ENCODE measurements around the gene ISYNA1.
"Not testable (repeated sequence)": the region's sequence is repeated elsewhere in the genome, so short reads cannot be mapped to it uniquely, and the experiment has no call there.

ISYNA1 gene

GRCh38 chr19:18408053-18408476, 29.9 kb downstream of the ISYNA1 start:
- Histone ChIP-seq H3K4me3 (ENCODE audit: low read depth in 1 of 2, low read length in 2 of 2) (no peak overlapping the region), H3K27ac (ENCODE audit: low read length) (no peak overlapping the region), H3K4me1 (ENCODE audit: control insufficient read depth in 1 of 2, insufficient read depth in 2 of 2, low read length in 2 of 2) (no peaks in the 10 kb centered on the region), H3K27me3 (ENCODE audit: low read depth, low read length) (no peaks in the 10 kb centered on the region), H3K9me3 (ENCODE audit: control insufficient read depth in 1 of 2, low read length in 2 of 2) (no peaks in the 10 kb centered on the region), H3K36me3 (ENCODE audit: control insufficient read depth in 1 of 2, insufficient read depth in 2 of 2, low read length in 2 of 2) (no peaks in the 10 kb centered on the region)

GRCh38 chr19:18406749-18407148, 31.2 kb downstream of the ISYNA1 start:
- H3K27me3 ChIP-seq (ENCODE audit: low read depth, low read length) = no peaks in the 10 kb centered on the region
- peaks cover 0 to 5% of the 10 kb centered on the region in 2 donors for H3K4me1 ChIP-seq (ENCODE audit: control insufficient read depth in 1 of 2, insufficient read depth in 2 of 2, low read length in 2 of 2)
- no peak overlapping the region for H3K4me3 ChIP-seq (ENCODE audit: low read depth in 1 of 2, low read length in 2 of 2)
- no peaks in the 10 kb centered on the region for H3K36me3 ChIP-seq (ENCODE audit: control insufficient read depth in 1 of 2, insufficient read depth in 2 of 2, low read length in 2 of 2)
- H3K27ac ChIP-seq (ENCODE audit: low read length) = no peak overlapping the region
- no peaks in the 10 kb centered on the region for H3K9me3 ChIP-seq (ENCODE audit: control insufficient read depth in 1 of 2, low read length in 2 of 2)

GRCh38 chr19:18405754-18406153, 32.2 kb downstream of the ISYNA1 start:
- not testable (repeated sequence) for H3K4me1 ChIP-seq (ENCODE audit: control insufficient read depth in 1 of 2, insufficient read depth in 2 of 2, low read length in 2 of 2)

DNA sequence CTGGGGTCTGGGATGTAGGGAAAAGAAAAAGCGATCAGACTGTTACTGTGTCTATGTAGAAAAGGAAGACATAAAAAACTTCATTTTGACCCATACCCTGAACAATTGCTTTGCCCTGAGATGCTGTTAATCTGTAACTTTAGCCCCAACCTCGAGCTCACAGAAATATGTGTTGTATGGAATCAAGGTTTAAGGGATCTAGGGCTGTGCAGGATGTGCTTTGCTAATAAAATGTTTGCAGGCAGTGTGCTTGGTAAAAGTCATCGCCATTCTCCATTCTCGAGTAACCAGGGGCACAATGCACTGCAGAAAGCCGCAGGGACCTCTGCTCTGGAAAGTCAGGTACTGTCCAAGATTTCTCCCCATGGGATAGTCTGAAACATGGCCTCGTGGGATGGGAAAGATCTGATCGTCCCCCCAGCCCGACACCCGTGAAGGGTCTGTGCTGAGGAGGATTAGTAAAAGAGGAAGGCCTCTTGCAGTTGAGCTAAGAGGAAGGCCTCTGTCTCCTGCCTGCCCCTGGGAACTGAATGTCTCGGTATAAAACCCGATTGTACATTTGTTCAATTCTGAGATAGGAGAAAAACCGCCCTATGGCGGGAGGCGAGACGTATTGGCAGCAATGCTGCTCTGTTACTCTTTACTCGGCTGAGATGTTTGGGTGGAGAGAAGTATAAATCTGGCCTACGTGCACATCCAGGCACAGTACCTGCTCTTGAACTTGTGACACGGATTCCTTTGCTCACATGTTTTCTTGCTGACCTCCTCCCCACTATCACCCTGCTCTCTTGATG, 35.3 kb downstream of the ISYNA1 start:
- H3K36me3 ChIP-seq (ENCODE audit: control insufficient read depth in 1 of 2, insufficient read depth in 2 of 2, low read length in 2 of 2); H3K27me3 ChIP-seq (ENCODE audit: low read depth, low read length); H3K9me3 ChIP-seq (ENCODE audit: control insufficient read depth in 1 of 2, low read length in 2 of 2); H3K4me1 ChIP-seq (ENCODE audit: control insufficient read depth in 1 of 2, insufficient read depth in 2 of 2, low read length in 2 of 2); H3K27ac ChIP-seq (ENCODE audit: low read length); H3K4me3 ChIP-seq (ENCODE audit: low read depth in 1 of 2, low read length in 2 of 2): not testable (repeated sequence)

More at GRCh38 chr19:18405754-18406153, 32.2 kb downstream of the ISYNA1 start:
- H3K27ac ChIP-seq (ENCODE audit: low read length); H3K27me3 ChIP-seq (ENCODE audit: low read depth, low read length); H3K36me3 ChIP-seq (ENCODE audit: control insufficient read depth in 1 of 2, insufficient read depth in 2 of 2, low read length in 2 of 2); H3K4me3 ChIP-seq (ENCODE audit: low read depth in 1 of 2, low read length in 2 of 2); H3K9me3 ChIP-seq (ENCODE audit: control insufficient read depth in 1 of 2, low read length in 2 of 2): not testable (repeated sequence)

GRCh38 chr19:18401580-18402112, 36.3 kb downstream of the ISYNA1 start:
- no peak overlapping the region for H3K27ac ChIP-seq (ENCODE audit: low read length)
- H3K4me3 ChIP-seq (ENCODE audit: low read depth in 1 of 2, low read length in 2 of 2) = no peak overlapping the region
- H3K27me3 ChIP-seq (ENCODE audit: low read depth, low read length) = no peaks in the 10 kb centered on the region
- H3K36me3 ChIP-seq (ENCODE audit: control insufficient read depth in 1 of 2, insufficient read depth in 2 of 2, low read length in 2 of 2) = no peaks in the 10 kb centered on the region
- peaks cover 0 to 10% of the 10 kb centered on the region in 2 donors for H3K4me1 ChIP-seq (ENCODE audit: control insufficient read depth in 1 of 2, insufficient read depth in 2 of 2, low read length in 2 of 2)
- H3K9me3 ChIP-seq (ENCODE audit: control insufficient read depth in 1 of 2, low read length in 2 of 2) = no peaks in the 10 kb centered on the region

GRCh38 chr19:18399008-18399407, 38.9 kb downstream of the ISYNA1 start:
- H3K4me1 ChIP-seq (ENCODE audit: control insufficient read depth in 1 of 2, insufficient read depth in 2 of 2, low read length in 2 of 2) = peaks cover 0 to 10% of the 10 kb centered on the region in 2 donors
- no peaks in the 10 kb centered on the region for H3K9me3 ChIP-seq (ENCODE audit: control insufficient read depth in 1 of 2, low read length in 2 of 2)
- H3K36me3 ChIP-seq (ENCODE audit: control insufficient read depth in 1 of 2, insufficient read depth in 2 of 2, low read length in 2 of 2) = no peaks in the 10 kb centered on the region
- no peaks in the 10 kb centered on the region for H3K27me3 ChIP-seq (ENCODE audit: low read depth, low read length)
- H3K4me3 ChIP-seq (ENCODE audit: low read depth in 1 of 2, low read length in 2 of 2) = no peak overlapping the region
- H3K27ac ChIP-seq (ENCODE audit: low read length) = no peak overlapping the region

DNA sequence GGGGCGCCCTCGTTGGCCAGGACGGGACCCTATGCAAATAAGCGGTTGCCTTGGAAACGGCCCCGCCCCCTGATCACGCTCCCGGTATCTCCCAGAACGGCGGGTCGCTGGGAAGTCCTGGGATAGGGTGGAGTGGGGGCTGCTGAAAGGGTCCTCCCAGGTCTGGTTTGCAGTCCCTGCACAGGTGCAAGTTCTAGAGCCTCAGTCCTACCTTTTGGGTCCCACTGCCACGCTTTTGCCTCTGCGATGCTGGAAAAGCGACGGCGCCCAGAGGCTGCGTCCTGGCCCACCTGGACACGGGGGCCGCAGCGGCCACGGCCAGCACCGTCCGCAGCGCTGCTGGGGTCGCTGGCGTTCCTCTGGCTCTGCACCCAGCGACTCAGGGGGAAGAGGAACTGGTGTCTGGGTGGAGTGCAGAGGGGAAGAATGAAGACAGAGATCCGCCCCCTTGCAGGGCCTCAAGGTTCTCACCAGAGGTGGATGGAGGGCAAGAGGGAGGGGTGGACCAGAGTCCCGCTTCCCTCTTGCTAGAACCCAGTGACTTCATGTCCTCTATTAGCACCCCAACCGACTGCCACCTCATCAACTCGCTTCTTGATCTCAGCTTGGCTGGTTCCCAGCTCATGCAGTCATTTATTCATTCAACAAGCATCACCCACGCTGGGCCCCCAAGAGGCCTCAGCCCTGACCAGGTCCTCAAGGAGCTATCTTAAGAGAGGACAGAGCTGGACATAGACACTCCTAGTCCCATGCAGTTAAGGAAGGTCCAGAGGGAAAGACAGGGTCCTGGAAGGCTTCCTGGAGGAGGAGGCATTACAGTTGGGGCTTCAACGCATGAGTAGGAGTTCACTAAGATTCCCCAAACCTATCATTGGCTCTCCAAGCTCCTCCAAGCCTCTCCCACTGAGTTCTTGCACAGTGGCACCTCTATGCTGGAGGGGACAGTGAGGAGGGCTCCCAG, 40.4 kb downstream of the ISYNA1 start, which contains the start of gene LRRC25:
LRRC25 (minus strand) TSS at position 381 of the 961 bp plus-strand sequence. CDS start 659 bp downstream, outside the sequence.
- Histone ChIP-seq H3K9me3 (ENCODE audit: control insufficient read depth in 1 of 2, low read length in 2 of 2) (no peaks in the 10 kb centered on the region), H3K4me1 (ENCODE audit: control insufficient read depth in 1 of 2, insufficient read depth in 2 of 2, low read length in 2 of 2) (peaks cover 0 to 10% of the 10 kb centered on the region in 2 donors), H3K27ac (ENCODE audit: low read length) (peak within 1 kb of the TSS; percentile 18)

DNA sequence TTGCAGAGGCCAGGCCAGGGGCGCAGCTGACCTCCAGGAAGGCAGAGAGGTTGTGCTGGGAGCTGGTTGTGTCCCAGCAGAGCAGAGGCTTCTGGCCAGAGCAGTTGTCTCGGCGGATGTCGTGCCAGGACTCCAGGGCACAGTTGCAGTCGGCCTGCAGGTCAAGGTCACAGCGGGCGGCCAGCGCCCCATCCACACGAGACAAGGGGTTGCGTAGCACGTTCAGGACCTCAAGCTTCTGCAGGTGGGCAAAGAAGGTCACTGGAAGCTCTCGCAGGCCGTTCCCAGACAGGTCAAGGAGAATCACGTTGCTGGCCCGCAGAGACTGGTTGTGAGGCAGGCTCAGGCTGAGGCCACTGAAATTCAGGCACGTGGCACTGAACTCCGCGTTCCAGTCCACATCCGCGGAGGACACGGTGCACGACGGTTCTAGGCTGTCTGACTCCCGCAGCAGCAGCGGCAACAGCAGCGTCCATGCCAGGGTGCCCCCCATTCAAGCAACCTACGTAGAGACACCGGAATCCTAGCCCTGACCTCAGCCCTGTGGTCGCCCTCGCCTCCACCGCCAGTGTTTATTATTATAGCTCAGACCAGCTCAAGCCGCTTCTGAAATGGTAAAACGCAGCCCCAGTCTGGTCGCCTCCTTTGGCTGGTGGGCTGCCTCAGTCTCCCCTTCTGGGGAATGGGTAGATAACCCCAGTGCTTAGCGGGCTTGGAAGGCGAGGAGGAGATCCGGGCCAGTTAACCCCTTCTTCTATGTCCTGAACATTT, 41.3 kb downstream of the ISYNA1 start:
- peaks cover 0 to 6% of the 10 kb centered on the region in 2 donors for H3K4me1 ChIP-seq (ENCODE audit: control insufficient read depth in 1 of 2, insufficient read depth in 2 of 2, low read length in 2 of 2)
- no peaks in the 10 kb centered on the region for H3K36me3 ChIP-seq (ENCODE audit: control insufficient read depth in 1 of 2, insufficient read depth in 2 of 2, low read length in 2 of 2)
- H3K4me3 ChIP-seq (ENCODE audit: low read depth in 1 of 2, low read length in 2 of 2) = peak overlapping the region; percentile 42 to 54
- no peaks in the 10 kb centered on the region for H3K9me3 ChIP-seq (ENCODE audit: control insufficient read depth in 1 of 2, low read length in 2 of 2)
- H3K27me3 ChIP-seq (ENCODE audit: low read depth, low read length) = no peaks in the 10 kb centered on the region
- no peak overlapping the region for H3K27ac ChIP-seq (ENCODE audit: low read length)

More for the DNA sequence above, 40.4 kb downstream of the ISYNA1 start, which contains the start of gene LRRC25:
- Histone ChIP-seq H3K36me3 (ENCODE audit: control insufficient read depth in 1 of 2, insufficient read depth in 2 of 2, low read length in 2 of 2) (no peaks in the 10 kb centered on the region), H3K27me3 (ENCODE audit: low read depth, low read length) (no peaks in the 10 kb centered on the region), H3K4me3 (ENCODE audit: low read depth in 1 of 2, low read length in 2 of 2) (peak within 1 kb of the TSS; percentile 42 to 54)

GRCh38 chr19:18393836-18394235, 44.1 kb downstream of the ISYNA1 start:
- no peak overlapping the region for H3K4me3 ChIP-seq (ENCODE audit: low read depth in 1 of 2, low read length in 2 of 2)
- no peaks in the 10 kb centered on the region for H3K36me3 ChIP-seq (ENCODE audit: control insufficient read depth in 1 of 2, insufficient read depth in 2 of 2, low read length in 2 of 2)
- no peaks in the 10 kb centered on the region for H3K9me3 ChIP-seq (ENCODE audit: control insufficient read depth in 1 of 2, low read length in 2 of 2)
- no peaks in the 10 kb centered on the region for H3K27me3 ChIP-seq (ENCODE audit: low read depth, low read length)
- peaks cover 0 to 6% of the 10 kb centered on the region in 2 donors for H3K4me1 ChIP-seq (ENCODE audit: control insufficient read depth in 1 of 2, insufficient read depth in 2 of 2, low read length in 2 of 2)
- H3K27ac ChIP-seq (ENCODE audit: low read length) = no peak overlapping the region

- Histone ChIP-seq H3K4me3 (ENCODE audit: low read depth in 1 of 2, low read length in 2 of 2) (no peak overlapping the region), H3K27ac (ENCODE audit: low read length) (peak overlapping the region; percentile 8), H3K36me3 (ENCODE audit: control insufficient read depth in 1 of 2, insufficient read depth in 2 of 2, low read length in 2 of 2) (no peaks in the 10 kb centered on the region), H3K27me3 (ENCODE audit: low read depth, low read length) (no peaks in the 10 kb centered on the region), H3K9me3 (ENCODE audit: control insufficient read depth in 1 of 2, low read length in 2 of 2) (no peaks in the 10 kb centered on the region), H3K4me1 (ENCODE audit: control insufficient read depth in 1 of 2, insufficient read depth in 2 of 2, low read length in 2 of 2) (peaks cover 0 to 13% of the 10 kb centered on the region in 2 donors)
Observed at GRCh38 chr19:18392926-18393325, 45.0 kb downstream of the ISYNA1 start.
